SK-N-SH (cell line): ENCODE data around the gene CACNA1G.

Experiments
- POLR2AphosphoS5 ChIP-seq: IDR thresholded peaks from 2 replicates; pipeline ENCODE4 v1.6.1; 2012; ENCODE audit warnings: low read depth, low read length
- RCOR1 ChIP-seq: fragments of 150-350 bp; IDR thresholded peaks from 2 replicates; pipeline ENCODE4 v1.6.1; 2017; ENCODE audit warnings: antibody characterized with exemption, low read length
- RXRA ChIP-seq: IDR thresholded peaks from 2 replicates; pipeline ENCODE4 v1.4.0; 2012; ENCODE audit warnings: low read depth, mild to moderate bottlenecking, borderline replicate concordance
- TF ChIP-seq, protein P1 (sequence below): IDR thresholded peaks from 2 replicates; pipeline ENCODE4 v1.4.0; 2012; ENCODE audit warnings: low read depth
- TF ChIP-seq, protein P2 (sequence below): fragments of 200-600 bp; sonication (generic); IDR thresholded peaks from 2 replicates; pipeline ENCODE4 v1.6.1; 2017; ENCODE audit warnings: antibody characterized with exemption, mild to moderate bottlenecking, moderate library complexity
- TF ChIP-seq, protein P3 (sequence below): IDR thresholded peaks from 2 replicates; pipeline ENCODE4 v1.4.0; 2012; ENCODE audit warnings: low read depth, borderline replicate concordance
- TF ChIP-seq, protein P4 (sequence below): IDR thresholded peaks from 2 replicates; pipeline ENCODE4 v1.6.1; 2012; ENCODE audit warnings: mild to moderate bottlenecking, low read depth, low read length, moderate library complexity

DNA sequence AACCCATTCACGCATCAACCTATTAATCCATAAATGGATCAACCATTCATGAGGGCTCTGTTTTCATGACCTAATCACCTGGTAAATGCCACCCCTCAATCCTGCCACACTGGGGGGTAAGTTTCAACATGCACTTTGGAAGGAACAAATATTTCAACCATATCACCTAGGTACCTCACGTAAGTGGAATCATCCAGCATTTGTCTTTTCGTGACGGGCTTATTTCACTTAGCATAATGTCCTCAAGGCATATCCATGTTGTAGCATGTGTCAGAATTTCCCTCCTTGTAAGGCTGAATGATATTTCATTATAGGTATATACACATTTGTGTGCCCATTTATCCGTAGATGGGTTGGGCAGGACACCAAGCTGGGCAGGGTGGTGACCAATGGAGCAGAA lies 111.6 kb downstream of the CACNA1G start:
- TF ChIP-seq RXRA (no peak), RCOR1 (no peak), POLR2AphosphoS5 (no peak)
- TF ChIP-seq, protein P1, sequence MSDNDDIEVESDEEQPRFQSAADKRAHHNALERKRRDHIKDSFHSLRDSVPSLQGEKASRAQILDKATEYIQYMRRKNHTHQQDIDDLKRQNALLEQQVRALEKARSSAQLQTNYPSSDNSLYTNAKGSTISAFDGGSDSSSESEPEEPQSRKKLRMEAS: no peak
- TF ChIP-seq, protein P2, sequence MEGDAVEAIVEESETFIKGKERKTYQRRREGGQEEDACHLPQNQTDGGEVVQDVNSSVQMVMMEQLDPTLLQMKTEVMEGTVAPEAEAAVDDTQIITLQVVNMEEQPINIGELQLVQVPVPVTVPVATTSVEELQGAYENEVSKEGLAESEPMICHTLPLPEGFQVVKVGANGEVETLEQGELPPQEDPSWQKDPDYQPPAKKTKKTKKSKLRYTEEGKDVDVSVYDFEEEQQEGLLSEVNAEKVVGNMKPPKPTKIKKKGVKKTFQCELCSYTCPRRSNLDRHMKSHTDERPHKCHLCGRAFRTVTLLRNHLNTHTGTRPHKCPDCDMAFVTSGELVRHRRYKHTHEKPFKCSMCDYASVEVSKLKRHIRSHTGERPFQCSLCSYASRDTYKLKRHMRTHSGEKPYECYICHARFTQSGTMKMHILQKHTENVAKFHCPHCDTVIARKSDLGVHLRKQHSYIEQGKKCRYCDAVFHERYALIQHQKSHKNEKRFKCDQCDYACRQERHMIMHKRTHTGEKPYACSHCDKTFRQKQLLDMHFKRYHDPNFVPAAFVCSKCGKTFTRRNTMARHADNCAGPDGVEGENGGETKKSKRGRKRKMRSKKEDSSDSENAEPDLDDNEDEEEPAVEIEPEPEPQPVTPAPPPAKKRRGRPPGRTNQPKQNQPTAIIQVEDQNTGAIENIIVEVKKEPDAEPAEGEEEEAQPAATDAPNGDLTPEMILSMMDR: no peak
- TF ChIP-seq, protein P3, sequence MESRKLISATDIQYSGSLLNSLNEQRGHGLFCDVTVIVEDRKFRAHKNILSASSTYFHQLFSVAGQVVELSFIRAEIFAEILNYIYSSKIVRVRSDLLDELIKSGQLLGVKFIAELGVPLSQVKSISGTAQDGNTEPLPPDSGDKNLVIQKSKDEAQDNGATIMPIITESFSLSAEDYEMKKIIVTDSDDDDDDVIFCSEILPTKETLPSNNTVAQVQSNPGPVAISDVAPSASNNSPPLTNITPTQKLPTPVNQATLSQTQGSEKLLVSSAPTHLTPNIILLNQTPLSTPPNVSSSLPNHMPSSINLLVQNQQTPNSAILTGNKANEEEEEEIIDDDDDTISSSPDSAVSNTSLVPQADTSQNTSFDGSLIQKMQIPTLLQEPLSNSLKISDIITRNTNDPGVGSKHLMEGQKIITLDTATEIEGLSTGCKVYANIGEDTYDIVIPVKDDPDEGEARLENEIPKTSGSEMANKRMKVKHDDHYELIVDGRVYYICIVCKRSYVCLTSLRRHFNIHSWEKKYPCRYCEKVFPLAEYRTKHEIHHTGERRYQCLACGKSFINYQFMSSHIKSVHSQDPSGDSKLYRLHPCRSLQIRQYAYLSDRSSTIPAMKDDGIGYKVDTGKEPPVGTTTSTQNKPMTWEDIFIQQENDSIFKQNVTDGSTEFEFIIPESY: no peak
- TF ChIP-seq, protein P4, sequence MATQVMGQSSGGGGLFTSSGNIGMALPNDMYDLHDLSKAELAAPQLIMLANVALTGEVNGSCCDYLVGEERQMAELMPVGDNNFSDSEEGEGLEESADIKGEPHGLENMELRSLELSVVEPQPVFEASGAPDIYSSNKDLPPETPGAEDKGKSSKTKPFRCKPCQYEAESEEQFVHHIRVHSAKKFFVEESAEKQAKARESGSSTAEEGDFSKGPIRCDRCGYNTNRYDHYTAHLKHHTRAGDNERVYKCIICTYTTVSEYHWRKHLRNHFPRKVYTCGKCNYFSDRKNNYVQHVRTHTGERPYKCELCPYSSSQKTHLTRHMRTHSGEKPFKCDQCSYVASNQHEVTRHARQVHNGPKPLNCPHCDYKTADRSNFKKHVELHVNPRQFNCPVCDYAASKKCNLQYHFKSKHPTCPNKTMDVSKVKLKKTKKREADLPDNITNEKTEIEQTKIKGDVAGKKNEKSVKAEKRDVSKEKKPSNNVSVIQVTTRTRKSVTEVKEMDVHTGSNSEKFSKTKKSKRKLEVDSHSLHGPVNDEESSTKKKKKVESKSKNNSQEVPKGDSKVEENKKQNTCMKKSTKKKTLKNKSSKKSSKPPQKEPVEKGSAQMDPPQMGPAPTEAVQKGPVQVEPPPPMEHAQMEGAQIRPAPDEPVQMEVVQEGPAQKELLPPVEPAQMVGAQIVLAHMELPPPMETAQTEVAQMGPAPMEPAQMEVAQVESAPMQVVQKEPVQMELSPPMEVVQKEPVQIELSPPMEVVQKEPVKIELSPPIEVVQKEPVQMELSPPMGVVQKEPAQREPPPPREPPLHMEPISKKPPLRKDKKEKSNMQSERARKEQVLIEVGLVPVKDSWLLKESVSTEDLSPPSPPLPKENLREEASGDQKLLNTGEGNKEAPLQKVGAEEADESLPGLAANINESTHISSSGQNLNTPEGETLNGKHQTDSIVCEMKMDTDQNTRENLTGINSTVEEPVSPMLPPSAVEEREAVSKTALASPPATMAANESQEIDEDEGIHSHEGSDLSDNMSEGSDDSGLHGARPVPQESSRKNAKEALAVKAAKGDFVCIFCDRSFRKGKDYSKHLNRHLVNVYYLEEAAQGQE: no peak
